Calu3 (cell line): Measurements from ENCODE around the gene DENND6A. TPM values are rescaled to one million over a fixed set of nuclear protein-coding genes. Genes with fewer than 3 reads are reported as not detected.

Source experiments
- Bru-seq: library from RNA; stranded (reverse); fragments of 400-500 nt; gene quantifications from one replicate; lab custom pipeline; 2021; lab: Mats Ljungman, UMichigan
- BruChase-seq, 2 experiments: library from RNA; stranded (reverse); fragments of 400-500 nt; gene quantifications; one replicate each; lab custom pipeline; 2021; lab: Mats Ljungman, UMichigan
- BruUV-seq: library from RNA; stranded (reverse); fragments of 400-500 nt; replicated peaks from 2 replicates; lab custom pipeline; 2021; lab: Mats Ljungman, UMichigan
- CTCF ChIA-PET: fragments of 300-600 bp; sonication (Branson Sonifier 250); formaldehyde crosslinking; loops from one replicate; lab custom pipeline; 2022; ENCODE audit warnings: antibody characterized with exemption; lab: Charles Lee
- DNase-seq: peaks from one replicate; pipeline ENCODE4 v3.0.0; 2022
- H3K27ac Mint-ChIP-seq: one replicate; pipeline ENCODE4 v1.8.0; 2022; ENCODE audit warnings: mixed read lengths; ENCODE audit not compliant: unreplicated experiment
- H3K27me3 Mint-ChIP-seq: one replicate; pipeline ENCODE4 v1.8.0; 2022; ENCODE audit warnings: mixed read lengths; ENCODE audit not compliant: unreplicated experiment
- H3K36me3 Mint-ChIP-seq: one replicate; pipeline ENCODE4 v1.8.0; 2022; ENCODE audit warnings: mild to moderate bottlenecking, moderate library complexity, mixed read lengths; ENCODE audit not compliant: insufficient read depth, unreplicated experiment
- H3K4me1 Mint-ChIP-seq: one replicate; pipeline ENCODE4 v1.8.0; 2022; ENCODE audit warnings: mild to moderate bottlenecking, low read depth, mixed read lengths; ENCODE audit not compliant: unreplicated experiment
- H3K4me3 Mint-ChIP-seq: one replicate; pipeline ENCODE4 v1.8.0; 2022; ENCODE audit warnings: mild to moderate bottlenecking, low read depth, moderate library complexity, mixed read lengths; ENCODE audit not compliant: unreplicated experiment
- H3K9me3 Mint-ChIP-seq: one replicate; pipeline ENCODE4 v1.8.0; 2022; ENCODE audit warnings: low read depth, mixed read lengths; ENCODE audit not compliant: unreplicated experiment
- intact Hi-C: fragments of 100-400 bp; cut with micrococcal nuclease; formaldehyde crosslinking; loops from one replicate; pipeline ENCODE4 v1.10.0; 2022; ENCODE audit not compliant: unreplicated experiment
- long read RNA-seq: library from polyadenylated mRNA; stranded (forward); transcript quantifications from one replicate; pipeline ENCODE4 v2.0.0, GENCODE V29; 2022
- total RNA-seq: library from RNA; stranded (reverse); gene quantifications from 2 replicates; pipeline ENCODE4 v1.2.3, GENCODE V29; 2022
- TF ChIP-seq, protein P1 (sequence below): fragments of 200-600 bp; IDR thresholded peaks from one replicate; pipeline ENCODE4 v1.8.0; 2022; ENCODE audit warnings: antibody characterized with exemption; ENCODE audit not compliant: unreplicated experiment

Gene DENND6A, protein sequence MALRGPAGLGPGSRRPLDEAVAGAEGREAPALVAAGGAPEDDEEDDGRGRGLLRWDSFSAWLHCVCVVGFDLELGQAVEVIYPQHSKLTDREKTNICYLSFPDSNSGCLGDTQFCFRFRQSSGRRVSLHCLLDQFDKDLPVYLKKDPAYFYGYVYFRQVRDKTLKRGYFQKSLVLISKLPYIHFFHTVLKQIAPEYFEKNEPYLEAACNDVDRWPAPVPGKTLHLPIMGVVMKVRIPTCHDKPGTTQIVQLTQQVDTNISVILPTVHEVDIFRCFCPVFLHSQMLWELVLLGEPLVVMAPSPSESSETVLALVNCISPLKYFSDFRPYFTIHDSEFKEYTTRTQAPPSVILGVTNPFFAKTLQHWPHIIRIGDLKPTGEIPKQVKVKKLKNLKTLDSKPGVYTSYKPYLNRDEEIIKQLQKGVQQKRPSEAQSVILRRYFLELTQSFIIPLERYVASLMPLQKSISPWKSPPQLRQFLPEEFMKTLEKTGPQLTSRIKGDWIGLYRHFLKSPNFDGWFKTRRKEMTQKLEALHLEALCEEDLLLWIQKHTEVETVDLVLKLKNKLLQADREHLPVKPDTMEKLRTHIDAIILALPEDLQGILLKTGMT
- 23.7 and 25.1 TPM in 2 replicates for total RNA-seq
- Bru-seq, nascent RNA: percentile 90 among the genes with signal in this experiment
- BruChase-seq, experiment 1, labeled RNA remaining after a 6-hour chase: percentile 87 among the genes with signal in this experiment
- BruChase-seq, experiment 2, labeled RNA remaining after a 2-hour chase: percentile 90 among the genes with signal in this experiment
- long read RNA-seq, partial matches to known transcripts: 2 of 7 reads
- long read RNA-seq, other reads (novel, unspliced or antisense): 5 of 7 reads

DNA sequence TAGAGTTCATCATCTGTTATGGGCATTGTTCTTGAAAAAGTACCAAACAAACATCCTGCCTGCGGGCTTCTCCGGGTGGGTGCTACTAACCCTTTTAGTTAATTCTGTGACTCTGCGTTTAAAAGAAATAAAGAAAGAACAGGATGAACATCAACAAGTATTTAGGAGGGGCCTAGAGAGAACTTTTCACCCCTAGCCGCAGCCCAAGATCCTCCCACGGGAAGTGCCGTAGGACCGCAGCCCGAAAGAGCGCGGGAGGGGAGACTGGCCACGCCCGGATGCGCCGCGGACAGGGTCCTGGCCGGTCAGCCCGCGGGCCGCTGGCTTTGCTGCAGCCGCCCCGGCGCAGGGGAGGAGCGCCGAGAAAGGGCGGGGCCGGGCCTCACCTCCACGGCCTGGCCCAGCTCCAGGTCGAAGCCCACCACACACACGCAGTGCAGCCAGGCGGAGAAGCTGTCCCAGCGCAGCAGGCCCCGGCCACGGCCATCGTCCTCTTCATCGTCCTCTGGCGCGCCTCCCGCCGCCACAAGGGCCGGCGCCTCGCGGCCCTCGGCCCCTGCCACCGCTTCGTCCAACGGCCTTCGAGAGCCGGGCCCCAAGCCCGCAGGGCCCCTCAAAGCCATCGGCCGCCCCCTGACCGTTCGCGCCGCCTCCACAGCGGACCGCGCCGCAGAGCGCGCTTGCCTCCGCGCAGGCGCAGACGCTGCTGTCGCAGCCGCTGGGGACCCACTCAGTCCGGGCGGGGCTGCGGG, at the start of gene DENND6A:
Gene DENND6A, minus strand, starts transcription at position 682 of the 752 bp plus-strand sequence. Its CDS starts 59 bp downstream, at position 623.
- CTCF ChIA-PET: interaction anchor here (0.6 to 1.4 kb wide), 3 partner anchors 17 to 64 kb away, joined by 3 to 4 read pairs (median 4); partner anchors contain the start of gene SLMAP
- TF ChIP-seq, protein P1, sequence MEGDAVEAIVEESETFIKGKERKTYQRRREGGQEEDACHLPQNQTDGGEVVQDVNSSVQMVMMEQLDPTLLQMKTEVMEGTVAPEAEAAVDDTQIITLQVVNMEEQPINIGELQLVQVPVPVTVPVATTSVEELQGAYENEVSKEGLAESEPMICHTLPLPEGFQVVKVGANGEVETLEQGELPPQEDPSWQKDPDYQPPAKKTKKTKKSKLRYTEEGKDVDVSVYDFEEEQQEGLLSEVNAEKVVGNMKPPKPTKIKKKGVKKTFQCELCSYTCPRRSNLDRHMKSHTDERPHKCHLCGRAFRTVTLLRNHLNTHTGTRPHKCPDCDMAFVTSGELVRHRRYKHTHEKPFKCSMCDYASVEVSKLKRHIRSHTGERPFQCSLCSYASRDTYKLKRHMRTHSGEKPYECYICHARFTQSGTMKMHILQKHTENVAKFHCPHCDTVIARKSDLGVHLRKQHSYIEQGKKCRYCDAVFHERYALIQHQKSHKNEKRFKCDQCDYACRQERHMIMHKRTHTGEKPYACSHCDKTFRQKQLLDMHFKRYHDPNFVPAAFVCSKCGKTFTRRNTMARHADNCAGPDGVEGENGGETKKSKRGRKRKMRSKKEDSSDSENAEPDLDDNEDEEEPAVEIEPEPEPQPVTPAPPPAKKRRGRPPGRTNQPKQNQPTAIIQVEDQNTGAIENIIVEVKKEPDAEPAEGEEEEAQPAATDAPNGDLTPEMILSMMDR: no peak
- BruUV-seq: no TSS peak
- intact Hi-C loops: loop anchor here (1.0 to 5.0 kb wide), 4 partner anchors 14 to 160 kb away; no protein-coding TSS in a partner anchor
- peak; percentile 97 for DNase-seq
- no peaks in the 10 kb centered on the region for H3K27me3 Mint-ChIP-seq
- H3K4me3 Mint-ChIP-seq: peak within 1 kb of the TSS; percentile 69
- H3K9me3 Mint-ChIP-seq: no peaks in the 10 kb centered on the region
- peaks cover 27% of the 10 kb centered on the region for H3K36me3 Mint-ChIP-seq
- peaks cover 6% of the 10 kb centered on the region for H3K4me1 Mint-ChIP-seq
- peak within 1 kb of the TSS; percentile 81 for H3K27ac Mint-ChIP-seq

- no peaks in the 10 kb centered on the region for H3K9me3 Mint-ChIP-seq
Measured at GRCh38 chr3:57740027-57740426, 47.1 kb upstream of the DENND6A start.

GRCh38 chr3:57738391-57738790, 45.5 kb upstream of the DENND6A start:
- no peaks in the 10 kb centered on the region for H3K4me1 Mint-ChIP-seq
- no peaks in the 10 kb centered on the region for H3K27me3 Mint-ChIP-seq
- H3K27ac Mint-ChIP-seq: no peak overlapping the region
- no peaks in the 10 kb centered on the region for H3K9me3 Mint-ChIP-seq
- no peak for DNase-seq
- no peaks in the 10 kb centered on the region for H3K36me3 Mint-ChIP-seq
- BruUV-seq: no TSS peak
- intact Hi-C loops: no loop called here
- CTCF ChIA-PET: no interaction called here
- TF ChIP-seq, protein P1: no peak
- H3K4me3 Mint-ChIP-seq: no peak overlapping the region

More at GRCh38 chr3:57740027-57740426, 47.1 kb upstream of the DENND6A start:
- Mint-ChIP-seq H3K4me1 (no peaks in the 10 kb centered on the region), H3K36me3 (no peaks in the 10 kb centered on the region), H3K27ac (no peak overlapping the region), H3K4me3 (no peak overlapping the region), H3K27me3 (no peaks in the 10 kb centered on the region)
- DNase-seq: no peak
- TF ChIP-seq, protein P1: no peak
- CTCF ChIA-PET: interaction anchor here (0.7 kb wide), 2 partner anchors 12 to 230 kb away, joined by 3 to 4 read pairs; no protein-coding TSS in a partner anchor
- BruUV-seq: no TSS peak
- intact Hi-C loops: no loop called here

- H3K36me3 Mint-ChIP-seq: no peaks in the 10 kb centered on the region
- H3K4me1 Mint-ChIP-seq: no peaks in the 10 kb centered on the region
- CTCF ChIA-PET: no interaction called here
- H3K27me3 Mint-ChIP-seq: no peaks in the 10 kb centered on the region
- H3K4me3 Mint-ChIP-seq: no peak overlapping the region
- TF ChIP-seq, protein P1: no peak
- intact Hi-C loops: no loop called here
- no peaks in the 10 kb centered on the region for H3K9me3 Mint-ChIP-seq
- DNase-seq: no peak
- no TSS peak for BruUV-seq
- no peak overlapping the region for H3K27ac Mint-ChIP-seq
Measured at GRCh38 chr3:57737840-57738239, 45.0 kb upstream of the DENND6A start.
